A549 (cell line): ENCODE results near the gene DYNC1I1. TPM values are rescaled to one million over a fixed set of nuclear protein-coding genes. Genes with fewer than 3 reads are reported as not detected.

Experiments used
- ATAC-seq, 2 experiments: fragments of 200-7000 bp in 1 of 2; fragments of >200 bp in 1 of 2; cut with Nextera tagmentation in 1 of 2; cut with Tn5 transposase in 1 of 2; 3 replicates each; pipeline versions ENCODE4 v1.8.0 to v1.9.1; 2018 to 2020; ENCODE audit warnings: mild to moderate bottlenecking in 1 of 2, moderate library complexity in 1 of 2
- CTCF ChIA-PET: fragments of 300-600 bp; sonication (Branson Sonifier 250); formaldehyde crosslinking; extraction: SDS; loops from one replicate; lab custom pipeline; 2021; ENCODE audit warnings: antibody characterized with exemption, inconsistent platforms; lab: Yijun Ruan, JAX
- POLR2A ChIA-PET: fragments of 350-600 bp; formaldehyde crosslinking; extraction: SDS; loops from one replicate; lab custom pipeline; 2021; ENCODE audit warnings: antibody characterized with exemption, inconsistent platforms; lab: Yijun Ruan, JAX
- DNase-seq, 2 experiments: peaks; one replicate each; pipeline versions ENCODE4 v3.0.0 to v3.0.0-alpha.2; 2011 to 2016; ENCODE audit warnings: low read depth in 1 of 2, low spot score in 1 of 2
- FAIRE-seq: peaks from 2 replicates; lab custom pipeline; 2011; peaks lifted over from hg19 to GRCh38; lab: Jason Lieb, UNC
- H3K27ac ChIP-seq, 2 experiments: fragments of >200 bp; sonication (Bioruptor Twin); formaldehyde crosslinking; 3 replicates each; pipeline ENCODE4 v1.5.1; 2016 to 2017
- H3K4me1 ChIP-seq: fragments of >200 bp; sonication (Bioruptor Twin); formaldehyde crosslinking; 3 replicates; pipeline ENCODE4 v1.6.1; 2016
- H3K4me2 ChIP-seq: fragments of >200 bp; sonication (Bioruptor Twin); formaldehyde crosslinking; 3 replicates; pipeline ENCODE4 v1.6.1; 2016
- H3K4me3 ChIP-seq: fragments of >200 bp; sonication (Bioruptor Twin); formaldehyde crosslinking; 3 replicates; pipeline ENCODE4 v1.5.1; 2016
- H3K9me3 ChIP-seq: fragments of >200 bp; sonication (Bioruptor Twin); formaldehyde crosslinking; 3 replicates; pipeline ENCODE4 v1.6.1; 2016
- BHLHE40 ChIP-seq: IDR thresholded peaks from 2 replicates; pipeline ENCODE4 v1.6.1; 2012; ENCODE audit warnings: low read depth, low read length, inconsistent platforms
- CBX2 ChIP-seq: fragments of 200-600 bp; sonication (generic); IDR thresholded peaks from 2 replicates; pipeline ENCODE4 v1.6.1; 2016; ENCODE audit warnings: low read depth, mild to moderate bottlenecking, borderline replicate concordance
- CHD2 ChIP-seq: fragments of 150-350 bp; IDR thresholded peaks from 2 replicates; pipeline ENCODE4 v1.6.1; 2014; ENCODE audit warnings: low read length; ENCODE audit not compliant: partially characterized antibody
- FOSB ChIP-seq: fragments of 250-450 bp; sonication (Bioruptor Pico); IDR thresholded peaks from 2 replicates; pipeline ENCODE4 v1.5.0; 2020; ENCODE audit warnings: mild to moderate bottlenecking, moderate library complexity
- GATA3 ChIP-seq: IDR thresholded peaks from 2 replicates; pipeline ENCODE4 v1.6.1; 2012; ENCODE audit warnings: borderline replicate concordance
- HOXA7 ChIP-seq: fragments of 250-450 bp; sonication (Bioruptor Pico); IDR thresholded peaks from 2 replicates; pipeline ENCODE4 v1.5.0; 2020; ENCODE audit warnings: mild to moderate bottlenecking, moderate library complexity
- JUN ChIP-seq, 2 experiments: fragments of >200 bp; sonication (Bioruptor Twin); formaldehyde crosslinking; IDR thresholded peaks; 2 replicates in 1 of 2; 3 replicates in 1 of 2; pipeline ENCODE4 v1.6.1; 2016 to 2017
- JUNB ChIP-seq: fragments of >200 bp; sonication (Bioruptor Twin); formaldehyde crosslinking; IDR thresholded peaks from 2 replicates; pipeline ENCODE4 v1.6.1; 2016
- KDM1A ChIP-seq: fragments of 200-600 bp; sonication (generic); IDR thresholded peaks from 2 replicates; pipeline ENCODE4 v1.6.1; 2016; ENCODE audit warnings: low read depth, mild to moderate bottlenecking
- KDM5A ChIP-seq: fragments of 200-600 bp; sonication (generic); IDR thresholded peaks from 2 replicates; pipeline ENCODE4 v1.6.1; 2016; ENCODE audit warnings: antibody characterized with exemption, mild to moderate bottlenecking
- MYC ChIP-seq: IDR thresholded peaks from 2 replicates; pipeline ENCODE4 v1.6.1; 2012; ENCODE audit warnings: mild to moderate bottlenecking, inconsistent platforms, low read length, improper control_type of control experiment, borderline replicate concordance
- PBX3 ChIP-seq: IDR thresholded peaks from 2 replicates; pipeline ENCODE4 v1.6.1; 2012
- PHF8 ChIP-seq: fragments of 200-600 bp; sonication (generic); IDR thresholded peaks from 2 replicates; pipeline ENCODE4 v1.6.1; 2016; ENCODE audit warnings: low read depth, mild to moderate bottlenecking, antibody characterized with exemption, moderate library complexity, borderline replicate concordance
- POLR2AphosphoS2 ChIP-seq: conservative IDR thresholded peaks from 2 replicates; pipeline ENCODE4 v1.6.1; 2012; ENCODE audit warnings: low read length, improper control_type of control experiment, inconsistent platforms
- SMC3 ChIP-seq: fragments of >200 bp; sonication (Bioruptor Twin); formaldehyde crosslinking; IDR thresholded peaks from 3 replicates; pipeline ENCODE4 v1.6.1; 2018; ENCODE audit warnings: inconsistent platforms
- TP53 ChIP-seq: fragments of 250-450 bp; sonication (Bioruptor Pico); IDR thresholded peaks from 2 replicates; pipeline ENCODE4 v1.5.0; 2021; ENCODE audit warnings: mild to moderate bottlenecking, moderate library complexity
- WGBS: methylation state at CpG from one replicate; pipeline ENCODE4 v1.1.6; 2017; ENCODE audit errors: missing lambda C conversion rate; 5-methylcytosine and 5-hydroxymethylcytosine counted together
- polyA plus RNA-seq, 4 experiments: library from polyadenylated mRNA; depleted of rRNA in 3 of 4; stranded (reverse); fragments of >200 nt; fragmentation: RNase III in 1 of 4; extraction: RNeasy Plus Mini Kit Qiagen cat#74134 plus additional on column Dnase treatment in 1 of 4; gene quantifications; 2 replicates in 3 of 4; 3 replicates in 1 of 4; pipeline ENCODE4 v1.2.3, GENCODE V29; 2011 to 2017
- TF ChIP-seq, protein P1 (sequence below): fragments of >200 bp; sonication (Bioruptor Twin); formaldehyde crosslinking; IDR thresholded peaks from 3 replicates; pipeline ENCODE4 v1.6.1; 2016
- TF ChIP-seq, protein P2 (sequence below): fragments of 200-600 bp; sonication (generic); IDR thresholded peaks from 2 replicates; pipeline ENCODE4 v1.6.1; 2016; ENCODE audit warnings: antibody characterized with exemption, mild to moderate bottlenecking, moderate library complexity
- TF ChIP-seq, protein P3 (sequence below): fragments of 250-450 bp; sonication (Bioruptor Pico); IDR thresholded peaks from 2 replicates; pipeline ENCODE4 v1.5.0; 2020; ENCODE audit warnings: low read depth, mild to moderate bottlenecking, moderate library complexity

Gene DYNC1I1
- polyA plus RNA-seq, 2 of the 4 experiments (the other 2 are of a cell fraction), result 0.04 TPM; not detected in 1

- no peak overlapping the region for H3K4me2 ChIP-seq
- ATAC-seq (no peak), FAIRE-seq (no peak), DNase-seq (no peak)
- no peak overlapping the region for H3K27ac ChIP-seq
- ChIA-PET POLR2A (no interaction called here), CTCF (no interaction called here)
- WGBS, result 7% methylated on average over 6 of the region's 6 CpGs
- TF ChIP-seq, protein P1, sequence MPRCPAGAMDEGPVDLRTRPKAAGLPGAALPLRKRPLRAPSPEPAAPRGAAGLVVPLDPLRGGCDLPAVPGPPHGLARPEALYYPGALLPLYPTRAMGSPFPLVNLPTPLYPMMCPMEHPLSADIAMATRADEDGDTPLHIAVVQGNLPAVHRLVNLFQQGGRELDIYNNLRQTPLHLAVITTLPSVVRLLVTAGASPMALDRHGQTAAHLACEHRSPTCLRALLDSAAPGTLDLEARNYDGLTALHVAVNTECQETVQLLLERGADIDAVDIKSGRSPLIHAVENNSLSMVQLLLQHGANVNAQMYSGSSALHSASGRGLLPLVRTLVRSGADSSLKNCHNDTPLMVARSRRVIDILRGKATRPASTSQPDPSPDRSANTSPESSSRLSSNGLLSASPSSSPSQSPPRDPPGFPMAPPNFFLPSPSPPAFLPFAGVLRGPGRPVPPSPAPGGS, result no peak
- TF ChIP-seq TP53 (CRISPR knock-in tag), result no peak
- no peak for TF ChIP-seq MYC
- TF ChIP-seq GATA3, result no peak
- no peak for TF ChIP-seq JUNB
- no peak for TF ChIP-seq SMC3
- no peak for TF ChIP-seq BHLHE40
- no peak for TF ChIP-seq POLR2AphosphoS2
- no peak for TF ChIP-seq JUN (IDR thresholded peaks at IDR 0.05)
- no peak for TF ChIP-seq HOXA7
- no peak for TF ChIP-seq PHF8
- no peak for TF ChIP-seq PBX3
- no peak for TF ChIP-seq KDM1A
- TF ChIP-seq KDM5A, result no peak
- TF ChIP-seq, protein P2, sequence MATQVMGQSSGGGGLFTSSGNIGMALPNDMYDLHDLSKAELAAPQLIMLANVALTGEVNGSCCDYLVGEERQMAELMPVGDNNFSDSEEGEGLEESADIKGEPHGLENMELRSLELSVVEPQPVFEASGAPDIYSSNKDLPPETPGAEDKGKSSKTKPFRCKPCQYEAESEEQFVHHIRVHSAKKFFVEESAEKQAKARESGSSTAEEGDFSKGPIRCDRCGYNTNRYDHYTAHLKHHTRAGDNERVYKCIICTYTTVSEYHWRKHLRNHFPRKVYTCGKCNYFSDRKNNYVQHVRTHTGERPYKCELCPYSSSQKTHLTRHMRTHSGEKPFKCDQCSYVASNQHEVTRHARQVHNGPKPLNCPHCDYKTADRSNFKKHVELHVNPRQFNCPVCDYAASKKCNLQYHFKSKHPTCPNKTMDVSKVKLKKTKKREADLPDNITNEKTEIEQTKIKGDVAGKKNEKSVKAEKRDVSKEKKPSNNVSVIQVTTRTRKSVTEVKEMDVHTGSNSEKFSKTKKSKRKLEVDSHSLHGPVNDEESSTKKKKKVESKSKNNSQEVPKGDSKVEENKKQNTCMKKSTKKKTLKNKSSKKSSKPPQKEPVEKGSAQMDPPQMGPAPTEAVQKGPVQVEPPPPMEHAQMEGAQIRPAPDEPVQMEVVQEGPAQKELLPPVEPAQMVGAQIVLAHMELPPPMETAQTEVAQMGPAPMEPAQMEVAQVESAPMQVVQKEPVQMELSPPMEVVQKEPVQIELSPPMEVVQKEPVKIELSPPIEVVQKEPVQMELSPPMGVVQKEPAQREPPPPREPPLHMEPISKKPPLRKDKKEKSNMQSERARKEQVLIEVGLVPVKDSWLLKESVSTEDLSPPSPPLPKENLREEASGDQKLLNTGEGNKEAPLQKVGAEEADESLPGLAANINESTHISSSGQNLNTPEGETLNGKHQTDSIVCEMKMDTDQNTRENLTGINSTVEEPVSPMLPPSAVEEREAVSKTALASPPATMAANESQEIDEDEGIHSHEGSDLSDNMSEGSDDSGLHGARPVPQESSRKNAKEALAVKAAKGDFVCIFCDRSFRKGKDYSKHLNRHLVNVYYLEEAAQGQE, result no peak
- H3K9me3 ChIP-seq, result no peaks in the 10 kb centered on the region
- no peaks in the 10 kb centered on the region for H3K4me1 ChIP-seq
- H3K4me3 ChIP-seq, result no peak overlapping the region
Observed at GRCh38 chr7:95999481-95999880, 227.1 kb downstream of the DYNC1I1 start.

GRCh38 chr7:96004578-96004977 is 232.2 kb downstream of the DYNC1I1 start:
- no peak overlapping the region for H3K4me2 ChIP-seq
- ATAC-seq (no peak), DNase-seq (no peak), FAIRE-seq (no peak)
- ChIA-PET POLR2A (no interaction called here), CTCF (no interaction called here)
- no peak overlapping the region for H3K27ac ChIP-seq
- H3K4me1 ChIP-seq, result no peaks in the 10 kb centered on the region
- no peaks in the 10 kb centered on the region for H3K9me3 ChIP-seq
- H3K4me3 ChIP-seq, result no peak overlapping the region
- TF ChIP-seq JUN (IDR thresholded peaks at IDR 0.05) (no peak), CBX2 (no peak), FOSB (CRISPR knock-in tag) (no peak), CHD2 (no peak)
- TF ChIP-seq, protein P3, sequence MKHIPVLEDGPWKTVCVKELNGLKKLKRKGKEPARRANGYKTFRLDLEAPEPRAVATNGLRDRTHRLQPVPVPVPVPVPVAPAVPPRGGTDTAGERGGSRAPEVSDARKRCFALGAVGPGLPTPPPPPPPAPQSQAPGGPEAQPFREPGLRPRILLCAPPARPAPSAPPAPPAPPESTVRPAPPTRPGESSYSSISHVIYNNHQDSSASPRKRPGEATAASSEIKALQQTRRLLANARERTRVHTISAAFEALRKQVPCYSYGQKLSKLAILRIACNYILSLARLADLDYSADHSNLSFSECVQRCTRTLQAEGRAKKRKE, result no peak
